SJSA1 (cell line): ENCODE results near the gene SUN1. TPM values are rescaled to one million over a fixed set of nuclear protein-coding genes. Genes with fewer than 3 reads are reported as not detected.

ENCODE experiments used
- DNase-seq, 2 experiments: peaks; one replicate each; pipeline ENCODE4 v3.0.0-alpha.2; 2015 to 2020; ENCODE audit warnings: low spot score in 2 of 2, low read depth in 1 of 2
- H3K27ac ChIP-seq: fragments of 250-450 bp; sonication (Bioruptor Pico); 2 replicates; pipeline ENCODE4 v1.5.1; 2020; ENCODE audit warnings: mild to moderate bottlenecking, moderate library complexity
- H3K27me3 ChIP-seq: fragments of 250-450 bp; sonication (Bioruptor Pico); replicated peaks from 2 replicates; pipeline ENCODE4 v1.5.1; 2020; ENCODE audit warnings: mild to moderate bottlenecking, moderate library complexity
- H3K36me3 ChIP-seq: fragments of 250-450 bp; sonication (Bioruptor Pico); 2 replicates; pipeline ENCODE4 v1.5.1; 2020; ENCODE audit warnings: mild to moderate bottlenecking
- H3K4me1 ChIP-seq: fragments of 250-450 bp; sonication (Bioruptor Pico); replicated peaks from 2 replicates; pipeline ENCODE4 v1.6.1; 2021; ENCODE audit warnings: mild to moderate bottlenecking
- H3K4me3 ChIP-seq: fragments of 250-450 bp; sonication (Bioruptor Pico); 2 replicates; pipeline ENCODE4 v1.5.1; 2020; ENCODE audit warnings: mild to moderate bottlenecking
- H3K9me3 ChIP-seq: fragments of 250-450 bp; sonication (Bioruptor Pico); replicated peaks from 2 replicates; pipeline ENCODE4 v1.5.1; 2020; ENCODE audit warnings: mild to moderate bottlenecking
- total RNA-seq: library from RNA; depleted of rRNA; stranded (reverse); fragments of >200 nt; shearing (Covaris generic); gene quantifications from 2 replicates; pipeline ENCODE4 v1.2.3, GENCODE V29; 2014

SUN1 gene
- total RNA-seq, 1 experiment from 2014 or later, result 115 TPM

DNA sequence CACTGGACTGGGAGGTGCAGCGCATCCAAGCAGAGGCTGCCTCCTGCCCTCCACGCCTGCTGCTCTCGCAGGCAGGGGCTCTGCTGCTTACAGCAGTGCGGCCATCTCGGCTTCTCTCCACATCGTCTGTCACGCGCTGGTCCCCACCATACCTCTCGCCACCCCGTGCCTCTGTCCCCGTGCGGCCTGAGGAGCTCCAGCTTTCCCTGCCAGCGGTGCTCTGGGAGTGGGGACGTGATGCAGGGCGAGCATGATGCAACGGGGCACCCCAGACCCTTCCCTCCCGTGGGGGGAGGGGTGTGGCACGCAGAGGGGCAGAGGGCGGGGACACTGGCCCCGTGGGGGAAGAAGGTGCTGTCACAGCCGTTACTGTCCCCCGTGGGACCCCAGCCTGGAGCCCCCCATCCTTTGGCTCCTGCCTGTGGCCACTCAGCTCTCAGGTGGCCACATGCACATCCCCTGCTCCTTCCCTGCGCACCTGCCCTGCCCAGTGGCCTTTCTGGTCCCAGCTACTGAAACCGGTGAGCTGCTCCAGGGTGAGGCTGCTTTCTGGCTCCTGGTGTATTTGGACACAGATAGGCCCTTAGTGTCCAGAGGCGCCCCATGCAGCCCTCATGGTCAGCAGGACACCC is 53.1 kb downstream of the SUN1 start:
- H3K27ac ChIP-seq, result no peak overlapping the region
- DNase-seq, result no peak
- no peaks in the 10 kb centered on the region for H3K4me1 ChIP-seq
- H3K27me3 ChIP-seq, result no peaks in the 10 kb centered on the region
- H3K4me3 ChIP-seq, result no peak overlapping the region
- H3K9me3 ChIP-seq, result no peaks in the 10 kb centered on the region
- peaks cover 31% of the 10 kb centered on the region for H3K36me3 ChIP-seq

DNA sequence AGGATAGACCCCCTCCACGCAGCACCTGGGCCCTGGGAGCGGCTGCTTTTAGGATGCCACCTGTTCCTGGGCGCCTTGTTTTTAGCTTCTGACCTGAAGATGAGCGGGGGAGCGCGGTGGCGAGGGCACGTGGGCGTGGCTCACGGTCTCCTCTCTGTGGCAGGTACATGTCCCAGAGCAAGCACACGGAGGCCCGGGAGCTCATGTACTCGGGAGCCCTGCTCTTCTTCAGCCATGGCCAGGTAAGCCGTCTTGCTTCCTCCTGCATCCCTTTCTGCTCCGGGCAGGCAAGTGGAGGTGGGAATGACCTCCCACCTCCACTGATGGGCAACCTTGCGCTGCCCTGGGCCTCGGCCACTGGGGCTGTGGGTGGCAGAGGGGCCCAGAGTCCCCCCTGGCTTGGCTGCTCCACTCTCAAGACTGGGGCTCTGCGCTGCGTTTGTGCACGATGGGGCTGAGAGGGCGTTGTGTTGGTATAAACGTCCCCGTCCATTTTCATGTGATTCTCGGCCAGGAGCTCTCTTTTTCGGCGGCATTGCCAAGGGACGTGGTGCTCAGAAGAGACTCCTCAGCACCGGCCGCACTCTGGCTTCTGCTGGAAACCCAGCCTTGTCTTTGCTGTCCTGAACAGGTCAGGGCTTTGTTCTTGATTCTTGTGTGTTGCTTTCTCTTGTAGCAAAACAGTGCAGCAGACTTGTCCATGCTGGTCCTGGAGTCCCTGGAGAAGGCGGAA is 53.8 kb downstream of the SUN1 start:
- Histone ChIP-seq H3K9me3 (no peaks in the 10 kb centered on the region), H3K4me3 (no peak overlapping the region), H3K4me1 (no peaks in the 10 kb centered on the region), H3K36me3 (peaks cover 33% of the 10 kb centered on the region), H3K27me3 (no peaks in the 10 kb centered on the region), H3K27ac (no peak overlapping the region)
- no peak for DNase-seq

DNA sequence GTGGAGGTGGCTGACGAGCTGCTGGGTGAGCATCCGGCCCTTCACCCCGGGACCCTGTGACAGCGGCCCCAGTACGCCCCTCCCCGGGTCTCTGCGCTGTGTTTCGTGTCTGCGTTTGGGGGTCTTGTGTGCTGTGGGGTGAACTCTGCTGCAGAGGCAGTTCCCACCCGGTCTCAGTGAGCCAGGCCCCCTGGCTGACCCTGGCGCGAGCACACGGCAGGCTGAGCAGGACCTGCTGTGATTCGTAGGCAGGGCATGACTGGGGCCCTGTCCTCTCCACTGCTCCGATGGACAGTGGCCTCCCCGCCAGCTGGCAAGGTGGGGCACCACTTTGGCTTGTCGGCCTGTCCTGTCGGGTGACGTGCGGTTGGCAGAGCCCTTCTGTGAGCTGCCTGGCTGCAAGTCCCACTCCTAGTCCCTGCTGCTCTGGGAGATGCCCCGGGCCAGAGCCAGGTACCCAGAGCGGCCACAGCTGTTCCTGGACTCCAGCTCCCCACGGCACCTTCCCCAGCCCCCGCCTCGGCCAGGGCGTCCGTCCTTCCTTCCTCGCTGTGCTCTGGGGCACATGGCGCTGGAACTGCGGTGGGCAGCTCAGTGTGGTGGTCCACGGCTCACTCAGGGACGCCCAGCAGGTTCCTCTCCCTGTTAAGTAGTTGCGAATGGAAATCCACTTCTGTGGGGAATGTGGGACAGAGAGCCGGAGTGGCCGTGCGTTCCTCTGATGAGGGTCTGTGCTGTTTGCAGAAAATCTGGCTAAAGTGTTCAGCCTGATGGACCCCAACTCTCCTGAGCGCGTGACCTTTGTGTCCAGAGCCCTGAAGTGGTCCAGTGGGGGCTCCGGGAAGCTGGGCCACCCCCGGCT is 54.6 kb downstream of the SUN1 start:
- Histone ChIP-seq H3K9me3 (no peaks in the 10 kb centered on the region), H3K27ac (no peak overlapping the region), H3K4me3 (no peak overlapping the region), H3K4me1 (no peaks in the 10 kb centered on the region), H3K27me3 (no peaks in the 10 kb centered on the region), H3K36me3 (peaks cover 39% of the 10 kb centered on the region)
- DNase-seq, result no peak

DNA sequence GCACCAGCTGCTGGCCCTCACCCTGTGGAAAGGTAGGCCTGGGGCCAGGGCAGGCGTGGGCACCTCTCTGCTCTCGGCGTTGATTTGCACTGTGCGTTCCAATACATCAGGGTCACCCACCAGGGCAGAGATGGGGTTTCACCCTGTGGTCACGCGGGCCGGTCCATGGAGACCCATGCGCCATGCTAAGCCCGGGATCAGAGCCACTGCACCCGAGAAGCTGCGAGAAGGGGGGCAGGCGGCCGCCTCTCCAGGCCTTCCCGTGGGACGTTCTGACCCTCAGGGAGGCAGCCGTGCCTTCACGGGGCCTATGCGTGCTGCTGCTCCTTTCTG is 55.2 kb downstream of the SUN1 start:
- DNase-seq, result no peak
- Histone ChIP-seq H3K4me1 (no peaks in the 10 kb centered on the region), H3K27ac (no peak overlapping the region), H3K9me3 (no peaks in the 10 kb centered on the region), H3K4me3 (no peak overlapping the region), H3K27me3 (no peaks in the 10 kb centered on the region), H3K36me3 (peaks cover 45% of the 10 kb centered on the region)

DNA sequence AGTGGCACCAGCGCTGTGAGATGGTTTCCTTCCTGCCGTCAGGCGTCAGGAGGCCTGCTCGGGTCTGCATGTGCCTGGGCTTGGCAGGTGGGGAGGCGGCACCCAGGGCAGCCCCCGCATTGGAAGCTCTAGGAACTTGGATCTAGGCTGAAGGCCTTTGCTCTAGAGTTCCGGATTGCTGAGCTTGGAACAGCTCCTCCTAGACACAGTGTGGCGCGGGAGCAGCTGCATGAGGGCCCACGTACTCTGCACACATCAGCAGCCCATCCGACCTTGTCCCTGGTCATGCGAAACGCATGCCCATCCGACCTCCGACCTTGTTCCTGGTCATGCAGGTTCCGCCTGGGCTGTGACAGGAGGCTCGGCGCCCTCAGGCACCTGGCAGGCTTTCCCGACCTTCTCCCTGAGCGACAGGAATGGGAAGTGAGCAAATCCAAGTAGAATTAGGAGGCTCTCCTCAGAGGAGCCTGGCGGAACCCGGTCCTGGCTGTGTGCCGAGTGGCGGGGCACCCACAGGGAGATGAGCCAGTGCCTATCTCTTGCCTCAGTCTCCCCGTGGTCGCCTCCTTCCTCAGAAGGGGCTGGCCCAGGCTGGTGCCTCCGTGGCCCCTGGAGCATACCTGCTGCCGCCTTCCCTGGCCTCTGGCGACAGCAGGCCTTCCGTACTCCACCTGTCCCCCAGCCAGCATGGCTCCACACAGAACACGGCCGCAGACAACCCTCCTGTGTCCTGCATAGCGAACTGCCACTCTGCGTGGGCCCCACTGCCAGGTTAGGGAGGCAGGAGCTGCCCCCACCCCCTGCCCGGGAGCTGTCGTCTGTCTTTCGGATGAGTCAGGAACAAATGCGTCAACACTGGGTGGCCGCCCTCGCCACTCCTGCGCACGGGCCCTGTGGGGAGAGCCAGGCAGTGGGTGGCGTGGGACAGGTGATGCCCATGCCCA is 56.1 kb downstream of the SUN1 start:
- Histone ChIP-seq H3K27ac (no peak overlapping the region), H3K4me1 (no peaks in the 10 kb centered on the region), H3K27me3 (no peaks in the 10 kb centered on the region), H3K9me3 (no peaks in the 10 kb centered on the region), H3K4me3 (no peak overlapping the region), H3K36me3 (peaks cover 49% of the 10 kb centered on the region)
- DNase-seq, result no peak

DNA sequence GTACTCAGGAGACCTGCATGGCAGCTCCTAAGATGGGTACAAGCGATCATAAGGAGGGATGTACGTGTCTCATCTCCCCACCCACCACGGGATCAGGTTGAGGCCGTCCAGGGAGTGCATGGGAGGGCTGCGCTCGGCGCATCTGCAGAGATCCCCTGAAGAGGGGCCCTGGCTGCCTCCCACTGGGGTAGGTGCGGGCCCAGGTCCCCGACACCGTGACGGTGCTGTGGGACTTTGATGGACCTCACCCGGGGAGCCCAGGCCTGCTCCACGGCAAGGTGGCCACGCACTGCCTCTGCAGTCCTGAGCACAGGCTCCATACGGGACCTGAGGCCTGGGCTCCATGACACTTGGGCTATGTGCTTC is 56.7 kb downstream of the SUN1 start:
- Histone ChIP-seq H3K4me1 (no peaks in the 10 kb centered on the region), H3K9me3 (no peaks in the 10 kb centered on the region), H3K27ac (no peak overlapping the region), H3K27me3 (no peaks in the 10 kb centered on the region), H3K4me3 (no peak overlapping the region), H3K36me3 (peaks cover 53% of the 10 kb centered on the region)
- DNase-seq, result no peak

DNA sequence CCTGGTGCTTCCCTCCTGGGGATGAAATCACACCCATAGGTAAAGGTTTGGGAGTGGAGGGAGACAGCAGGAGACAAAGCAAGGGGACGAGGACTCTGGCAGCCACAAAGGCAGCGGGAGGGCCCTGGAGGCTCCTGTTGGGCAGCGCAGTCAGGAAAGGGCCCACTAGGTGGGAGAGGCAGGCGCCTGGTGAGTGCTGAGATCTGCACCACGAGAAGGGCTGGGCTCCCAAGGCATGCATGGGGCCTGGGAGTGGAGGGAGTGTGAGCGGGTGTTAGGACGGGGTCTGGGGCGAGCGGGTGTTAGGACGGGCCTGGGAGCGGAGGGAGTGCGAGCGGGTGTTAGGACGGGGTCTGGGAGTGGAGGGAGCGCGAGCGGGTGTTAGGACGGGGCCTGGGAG is 57.1 kb downstream of the SUN1 start:
- no peaks in the 10 kb centered on the region for H3K4me1 ChIP-seq
- H3K27me3 ChIP-seq, result no peaks in the 10 kb centered on the region
- H3K4me3 ChIP-seq, result no peak overlapping the region
- DNase-seq, result no peak
- no peaks in the 10 kb centered on the region for H3K9me3 ChIP-seq
- H3K27ac ChIP-seq, result no peak overlapping the region
- peaks cover 54% of the 10 kb centered on the region for H3K36me3 ChIP-seq

DNA sequence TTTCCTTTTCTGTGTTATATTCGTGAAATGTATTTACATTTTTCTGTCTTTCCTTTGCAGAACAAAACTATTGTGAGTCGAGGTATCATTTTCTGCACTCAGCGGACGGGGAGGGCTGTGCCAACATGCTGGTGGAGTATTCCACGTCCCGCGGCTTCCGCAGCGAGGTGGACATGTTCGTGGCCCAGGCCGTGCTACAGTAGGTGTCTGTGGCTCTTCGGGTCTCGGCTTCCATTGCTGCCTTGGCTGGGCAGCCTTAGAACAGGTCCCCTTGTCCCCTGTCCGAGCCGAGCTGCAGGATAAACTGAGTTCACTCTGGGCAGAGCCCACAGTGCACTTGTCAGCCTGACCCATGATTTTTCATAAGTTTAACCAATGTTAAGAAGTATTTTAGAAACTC is 58.6 kb downstream of the SUN1 start:
- Histone ChIP-seq H3K27me3 (no peaks in the 10 kb centered on the region), H3K4me3 (no peak overlapping the region), H3K36me3 (peaks cover 62% of the 10 kb centered on the region), H3K9me3 (no peaks in the 10 kb centered on the region), H3K4me1 (no peaks in the 10 kb centered on the region), H3K27ac (no peak overlapping the region)
- DNase-seq, result no peak

DNA sequence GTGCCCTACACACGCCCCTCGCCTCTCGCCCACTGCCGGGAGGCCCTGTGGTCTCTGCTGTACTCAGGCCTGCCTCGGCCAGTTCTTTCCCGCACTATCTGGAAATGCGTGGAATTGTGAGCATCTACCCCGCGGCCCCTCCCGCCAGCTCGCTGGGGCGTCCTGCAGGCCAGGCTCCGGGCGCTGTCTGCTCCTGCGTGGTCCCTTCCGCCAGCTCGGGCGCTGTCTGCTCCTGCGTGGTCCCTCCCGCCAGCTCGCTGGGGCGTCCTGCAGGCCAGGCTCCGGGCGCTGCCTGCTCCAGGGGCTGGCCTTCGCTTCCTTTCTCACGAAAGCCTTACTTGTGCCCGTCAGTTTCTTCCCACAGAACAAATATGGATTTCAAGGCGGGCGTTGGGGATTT is 59.0 kb downstream of the SUN1 start:
- H3K36me3 ChIP-seq, result peaks cover 66% of the 10 kb centered on the region
- DNase-seq, result no peak
- no peaks in the 10 kb centered on the region for H3K4me1 ChIP-seq

DNA sequence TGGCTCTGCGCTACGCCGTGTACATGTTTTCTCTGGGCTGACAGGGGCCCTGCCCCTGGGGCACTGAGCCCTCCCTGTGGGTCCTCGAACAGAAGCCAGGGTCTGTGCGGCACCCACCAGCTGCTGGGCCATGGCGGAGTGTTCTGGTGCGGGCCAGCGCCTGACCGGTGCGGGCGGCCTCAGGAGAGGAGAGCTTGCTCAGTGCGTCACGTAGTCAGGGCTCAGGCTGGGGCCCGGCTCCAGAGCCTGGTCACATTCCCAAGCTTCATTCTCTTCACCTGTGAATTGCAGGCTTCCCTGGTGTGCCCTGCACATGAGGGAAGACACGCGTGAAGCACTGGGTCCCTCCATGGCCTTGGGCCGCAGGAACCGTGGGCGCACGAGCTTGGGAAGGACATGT is 59.5 kb downstream of the SUN1 start:
- no peaks in the 10 kb centered on the region for H3K9me3 ChIP-seq
- no peaks in the 10 kb centered on the region for H3K4me1 ChIP-seq
- DNase-seq, result no peak
- no peak overlapping the region for H3K27ac ChIP-seq
- H3K36me3 ChIP-seq, result peaks cover 64% of the 10 kb centered on the region
- no peaks in the 10 kb centered on the region for H3K27me3 ChIP-seq
- no peak overlapping the region for H3K4me3 ChIP-seq

More for the DNA sequence above, 59.0 kb downstream of the SUN1 start:
- Histone ChIP-seq H3K27ac (no peak overlapping the region), H3K9me3 (no peaks in the 10 kb centered on the region), H3K27me3 (no peaks in the 10 kb centered on the region), H3K4me3 (no peak overlapping the region)

DNA sequence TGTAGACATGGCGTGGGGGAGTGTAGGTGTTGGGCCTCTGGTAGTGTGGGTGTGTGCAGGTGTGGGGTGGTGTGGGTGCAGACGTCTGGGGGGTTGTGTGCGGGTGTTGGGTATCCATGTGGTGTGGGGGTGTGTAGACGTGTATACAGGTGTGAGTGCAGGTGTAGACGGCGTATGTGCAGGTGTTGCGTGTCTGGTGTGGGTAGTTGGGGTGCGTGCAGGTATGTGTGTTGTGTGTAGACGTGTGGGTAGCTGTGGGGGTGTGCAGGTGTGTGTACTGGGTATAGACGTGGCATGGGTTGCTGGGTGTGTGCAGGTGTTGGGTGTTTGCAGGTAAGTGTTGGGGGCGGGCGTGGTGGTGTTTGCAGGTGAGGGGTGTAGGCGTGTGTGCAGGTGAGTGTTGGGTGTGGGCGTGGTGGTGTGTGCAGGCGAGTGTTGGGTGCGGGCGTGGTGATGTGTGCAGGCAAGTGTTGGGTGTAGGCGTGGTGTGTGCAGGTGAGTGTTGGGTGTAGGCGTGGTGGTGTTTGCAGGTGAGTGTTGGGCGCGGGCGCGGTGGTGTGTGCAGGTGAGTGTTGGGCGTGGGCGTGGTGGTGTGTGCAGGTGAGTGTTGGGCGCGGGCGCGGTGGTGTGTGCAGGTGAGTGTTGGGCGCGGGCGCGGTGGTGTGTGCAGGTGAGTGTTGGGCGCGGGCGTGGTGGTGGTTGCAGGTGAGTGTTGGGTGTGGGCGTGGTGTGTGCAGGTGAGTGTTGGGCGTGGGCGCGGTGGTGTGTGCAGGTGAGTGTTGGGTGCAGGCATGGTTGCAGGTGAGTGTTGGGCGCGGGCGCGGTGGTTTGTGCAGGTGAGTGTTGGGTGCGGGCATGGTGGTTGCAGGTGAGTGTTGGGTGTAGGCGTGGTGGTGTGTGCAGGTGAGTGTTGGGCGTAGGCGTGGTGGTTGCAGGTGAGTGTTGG is 60.6 kb downstream of the SUN1 start:
- H3K36me3 ChIP-seq, result peaks cover 58% of the 10 kb centered on the region
- H3K4me3 ChIP-seq, result no peak overlapping the region
- H3K27me3 ChIP-seq, result no peaks in the 10 kb centered on the region
- no peak for DNase-seq
- no peak overlapping the region for H3K27ac ChIP-seq
- H3K4me1 ChIP-seq, result no peaks in the 10 kb centered on the region
- no peaks in the 10 kb centered on the region for H3K9me3 ChIP-seq

DNA sequence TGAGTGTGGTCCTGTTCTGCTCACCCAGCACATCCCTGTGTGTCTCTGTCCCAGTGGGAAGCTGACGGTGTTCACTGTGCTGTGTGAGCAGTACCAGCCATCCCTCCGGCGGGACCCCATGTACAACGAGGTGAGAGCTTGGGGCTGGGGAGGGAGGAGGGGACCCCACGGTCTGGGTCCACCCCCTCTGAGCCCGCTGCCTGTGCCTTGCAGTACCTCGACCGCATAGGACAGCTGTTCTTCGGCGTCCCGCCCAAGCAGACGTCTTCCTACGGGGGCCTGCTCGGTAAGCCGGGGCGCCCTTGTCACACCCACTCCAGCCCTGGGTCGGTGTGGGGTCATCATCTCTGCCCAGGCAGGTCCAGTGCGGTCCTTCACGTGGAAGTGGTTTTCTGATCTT is 61.4 kb downstream of the SUN1 start:
- Histone ChIP-seq H3K36me3 (peaks cover 55% of the 10 kb centered on the region), H3K9me3 (no peaks in the 10 kb centered on the region), H3K4me1 (no peaks in the 10 kb centered on the region), H3K27ac (no peak overlapping the region), H3K4me3 (no peak overlapping the region), H3K27me3 (no peaks in the 10 kb centered on the region)
- no peak for DNase-seq
